ENCODE results near the gene ANKRD1.

Gene ANKRD1

GRCh38 chr10:90872648-90873020 lies 48.3 kb downstream of the ANKRD1 start:
- Histone ChIP-seq H3K9ac (ENCODE audit: low read depth, low read length) (peak overlapping the region; percentile 69), H4K20me1 (ENCODE audit: insufficient read depth, low read length) (no peaks in the 10 kb centered on the region), H3K4me1 (ENCODE audit: insufficient read depth, low read length) (peaks cover 32% of the 10 kb centered on the region), H3K9me3 (ENCODE audit: insufficient read depth, low read length, severe bottlenecking) (peaks cover 4% of the 10 kb centered on the region), H3K36me3 (ENCODE audit: insufficient read depth, low read length) (peaks cover 23% of the 10 kb centered on the region), H3K27me3 (ENCODE audit: insufficient read depth, low read length, poor library complexity) (no peaks in the 10 kb centered on the region), H2AFZ (ENCODE audit: low read depth, low read length) (peak overlapping the region; percentile 82; the same call in 1 of the 2 replicates), H3K4me2 (ENCODE audit: insufficient read depth, low read length) (peak overlapping the region; percentile 84), H3K27ac (ENCODE audit: low read length) (peak overlapping the region; percentile 72), H3K4me3 (ENCODE audit: low read depth in 1 of 2, low read length in 2 of 2) (peak overlapping the region; percentile 61 to 69), H3K79me2 (ENCODE audit: insufficient read depth, low read length) (peaks cover 33% of the 10 kb centered on the region)
- TF ChIP-seq EZH2 (IDR thresholded peaks at IDR 0.05; ENCODE audit: borderline replicate concordance, low read depth, low read length, severe bottlenecking) (no peak), CTCF (IDR thresholded peaks at IDR 0.05; ENCODE audit: borderline replicate concordance, extremely low read depth, low read length, poor library complexity, severe bottlenecking) (no peak)
- no peak for DNase-seq
- ATAC-seq (ENCODE audit: insufficient read depth, low read depth) = no peak

- peak within 1 kb of the TSS; percentile 61 to 69 for H3K4me3 ChIP-seq (ENCODE audit: low read depth in 1 of 2, low read length in 2 of 2)
- H3K9me3 ChIP-seq (ENCODE audit: insufficient read depth, low read length, severe bottlenecking) = peaks cover 4% of the 10 kb centered on the region
- peak within 1 kb of the TSS; percentile 72 for H3K27ac ChIP-seq (ENCODE audit: low read length)
- H3K9ac ChIP-seq (ENCODE audit: low read depth, low read length) = peak within 1 kb of the TSS; percentile 69
- H3K4me2 ChIP-seq (ENCODE audit: insufficient read depth, low read length) = peak within 1 kb of the TSS; percentile 84
- H4K20me1 ChIP-seq (ENCODE audit: insufficient read depth, low read length) = no peaks in the 10 kb centered on the region
- ATAC-seq (ENCODE audit: insufficient read depth, low read depth) (peak; percentile 100), DNase-seq (peak; percentile 81)
- H3K36me3 ChIP-seq (ENCODE audit: insufficient read depth, low read length) = peaks cover 17% of the 10 kb centered on the region
- H2AFZ ChIP-seq (ENCODE audit: low read depth, low read length) = peak within 1 kb of the TSS; percentile 82
- peaks cover 33% of the 10 kb centered on the region for H3K79me2 ChIP-seq (ENCODE audit: insufficient read depth, low read length)
- H3K4me1 ChIP-seq (ENCODE audit: insufficient read depth, low read length) = peaks cover 32% of the 10 kb centered on the region
- TF ChIP-seq EZH2 (IDR thresholded peaks at IDR 0.05; ENCODE audit: borderline replicate concordance, low read depth, low read length, severe bottlenecking) (no peak), CTCF (IDR thresholded peaks at IDR 0.05; ENCODE audit: borderline replicate concordance, extremely low read depth, low read length, poor library complexity, severe bottlenecking) (no peak)
- no peaks in the 10 kb centered on the region for H3K27me3 ChIP-seq (ENCODE audit: insufficient read depth, low read length, poor library complexity)
These were observed 48.9 kb downstream of the ANKRD1 start, which contains the start of gene RPP30 for GRCh38 chr10:90871766-90872647. RPP30 (plus strand) TSS chr10:90871974; CDS start chr10:90871987, 13 bp downstream.

GRCh38 chr10:90871279-90871765 lies 49.6 kb downstream of the ANKRD1 start:
- ATAC-seq (ENCODE audit: insufficient read depth, low read depth) (peak; percentile 5; the same call in 2 of the 3 replicates), DNase-seq (no peak)
- H3K4me1 ChIP-seq (ENCODE audit: insufficient read depth, low read length) = peaks cover 32% of the 10 kb centered on the region
- H3K9ac ChIP-seq (ENCODE audit: low read depth, low read length) = peak overlapping the region; percentile 69
- H3K27me3 ChIP-seq (ENCODE audit: insufficient read depth, low read length, poor library complexity) = peaks cover 2% of the 10 kb centered on the region
- H2AFZ ChIP-seq (ENCODE audit: low read depth, low read length) = peak overlapping the region; percentile 82
- TF ChIP-seq EZH2 (IDR thresholded peaks at IDR 0.05; ENCODE audit: borderline replicate concordance, low read depth, low read length, severe bottlenecking) (no peak), CTCF (IDR thresholded peaks at IDR 0.05; ENCODE audit: borderline replicate concordance, extremely low read depth, low read length, poor library complexity, severe bottlenecking) (peak; percentile 39)
- H3K4me2 ChIP-seq (ENCODE audit: insufficient read depth, low read length) = peak overlapping the region; percentile 84
- peaks cover 4% of the 10 kb centered on the region for H3K9me3 ChIP-seq (ENCODE audit: insufficient read depth, low read length, severe bottlenecking)
- H3K36me3 ChIP-seq (ENCODE audit: insufficient read depth, low read length) = peaks cover 10% of the 10 kb centered on the region
- H3K79me2 ChIP-seq (ENCODE audit: insufficient read depth, low read length) = peaks cover 33% of the 10 kb centered on the region
- no peaks in the 10 kb centered on the region for H4K20me1 ChIP-seq (ENCODE audit: insufficient read depth, low read length)
- H3K4me3 ChIP-seq (ENCODE audit: low read depth in 1 of 2, low read length in 2 of 2) = peak overlapping the region; percentile 61 to 69; a peak in 3 of 4 replicates
- H3K27ac ChIP-seq (ENCODE audit: low read length) = 0 out of 2 replicates have a peak overlapping the region, but pooled peaks have one; percentile 72
